K562 (cell line): ENCODE data around the gene BAD. TPM values are rescaled to one million over a fixed set of nuclear protein-coding genes. Genes with fewer than 3 reads are reported as not detected.

ENCODE experiments used
- ARID2 ChIP-seq: fragments of 450-650 bp; IDR thresholded peaks from 2 replicates; pipeline ENCODE4 v1.6.1; 2017; ENCODE audit warnings: antibody characterized with exemption, mild to moderate bottlenecking
- ELF1 ChIP-seq: fragments of 200-800 bp; sonication (Bioruptor generic); IDR thresholded peaks from 2 replicates; pipeline ENCODE4 v1.6.1; 2016; ENCODE audit warnings: missing genetic modification characterization, missing compliant biosample characterization
- ESRRA ChIP-seq: fragments of 450-650 bp; IDR thresholded peaks from 2 replicates; pipeline ENCODE4 v1.6.1; 2014; ENCODE audit warnings: low read depth, mild to moderate bottlenecking, moderate library complexity, borderline replicate concordance
- FOXK1 ChIP-seq: sonication (generic); formaldehyde crosslinking; IDR thresholded peaks from 2 replicates; pipeline ENCODE4 v1.8.0; 2022; ENCODE audit warnings: missing genetic modification reagents, mild to moderate bottlenecking, borderline replicate concordance
- HCFC1 ChIP-seq: IDR thresholded peaks from 2 replicates; pipeline ENCODE4 v1.6.1; 2012; ENCODE audit warnings: low read depth, low read length, improper control_type of control experiment
- HDAC1 ChIP-seq, 2 experiments: fragments of 450-650 bp; IDR thresholded peaks; 2 replicates each; pipeline ENCODE4 v1.6.1; 2016 to 2017; ENCODE audit warnings: inconsistent platforms in 1 of 2, mild to moderate bottlenecking in 1 of 2, moderate library complexity in 1 of 2
- JUN ChIP-seq, 2 experiments: sonication (generic) in 1 of 2; formaldehyde crosslinking in 1 of 2; IDR thresholded peaks; 2 replicates each; pipeline versions ENCODE4 v1.6.1 to v1.8.0; 2012 to 2022; ENCODE audit warnings: borderline replicate concordance in 2 of 2, mild to moderate bottlenecking in 2 of 2, improper control_type of control experiment in 1 of 2, low read depth in 1 of 2, low read length in 1 of 2, missing genetic modification reagents in 1 of 2
- KDM1A ChIP-seq, 2 experiments: fragments of 450-650 bp; IDR thresholded peaks; 2 replicates each; pipeline ENCODE4 v1.6.1; 2016; ENCODE audit warnings: mild to moderate bottlenecking in 2 of 2
- SMARCA5 ChIP-seq: fragments of 450-650 bp; IDR thresholded peaks from 2 replicates; pipeline ENCODE4 v1.6.1; 2016
- SRSF3 ChIP-seq: fragments of 200-400 bp; formaldehyde crosslinking; IDR thresholded peaks from 2 replicates; pipeline ENCODE4 v1.6.1; 2016; ENCODE audit warnings: mild to moderate bottlenecking, low read length, moderate library complexity; ENCODE audit not compliant: insufficient read depth
- TAF1 ChIP-seq: IDR thresholded peaks from 2 replicates; pipeline ENCODE4 v1.6.1; 2011; ENCODE audit warnings: mild to moderate bottlenecking, low read length, moderate library complexity; ENCODE audit not compliant: insufficient read depth, control insufficient read depth, severe bottlenecking; ENCODE audit errors: extremely low read depth
- TAF9B ChIP-seq: fragments of 450-650 bp; IDR thresholded peaks from 2 replicates; pipeline ENCODE4 v1.6.1; 2018; ENCODE audit warnings: mild to moderate bottlenecking; ENCODE audit not compliant: partially characterized antibody
- ZNF133 ChIP-seq: fragments of 250-450 bp; sonication (Bioruptor Pico); IDR thresholded peaks from 2 replicates; pipeline ENCODE4 v1.4.0; 2020; ENCODE audit warnings: mild to moderate bottlenecking
- ZNF436 ChIP-seq: fragments of 250-450, 450-650 bp; sonication (Bioruptor Pico); formaldehyde crosslinking; IDR thresholded peaks from 2 replicates; pipeline ENCODE4 v1.7.0; 2020; ENCODE audit warnings: mild to moderate bottlenecking
- polyA plus RNA-seq, 8 experiments: library from polyadenylated mRNA; depleted of rRNA in 4 of 8; stranded (reverse) in 5 of 8; unstranded in 3 of 8; fragments of >200 nt; fragmentation: Nextera tagmentation in 2 of 8; fragmentation: Illumina TruSeq in 1 of 8; extraction: Ambion mirVana in 2 of 8; extraction: Trizol in 1 of 8; gene quantifications; 2 replicates each; pipeline versions ENCODE4 v1.2.1 to v1.2.3, GENCODE V29; 2011 to 2014; ENCODE audit warnings: inconsistent platforms in 1 of 8, missing spikeins in 1 of 8
- total RNA-seq, 7 experiments: library from RNA; depleted of rRNA in 6 of 7; stranded (reverse); fragments of >200 nt in 6 of 7; fragmentation: Illumina TruSeq in 2 of 7; extraction: Trizol in 2 of 7; gene quantifications; 2 replicates each; pipeline versions ENCODE4 v1.2.1 to v1.2.3, GENCODE V29; 2011 to 2021; ENCODE audit warnings: low replicate concordance in 1 of 7
- TF ChIP-seq, protein P1 (sequence below): fragments of 450-650 bp; IDR thresholded peaks from 2 replicates; pipeline ENCODE4 v1.6.1; 2018; ENCODE audit not compliant: partially characterized antibody
- TF ChIP-seq, protein P2 (sequence below): fragments of 450-650 bp; formaldehyde crosslinking; IDR thresholded peaks from 2 replicates; pipeline ENCODE4 v1.4.0; 2020; ENCODE audit warnings: mild to moderate bottlenecking, moderate library complexity
- TF ChIP-seq, protein P3 (sequence below): fragments of 450-650 bp; formaldehyde crosslinking; conservative IDR thresholded peaks from 2 replicates; pipeline ENCODE4 v1.4.0; 2022; ENCODE audit warnings: mild to moderate bottlenecking, missing genetic modification characterization

BAD gene
- total and polyA plus RNA-seq, 9 of the 15 experiments (the other 6 are each of a cell fraction or from before 2014, with no cell fraction given) = 0.61 to 45.6 (median 11.8) TPM

DNA sequence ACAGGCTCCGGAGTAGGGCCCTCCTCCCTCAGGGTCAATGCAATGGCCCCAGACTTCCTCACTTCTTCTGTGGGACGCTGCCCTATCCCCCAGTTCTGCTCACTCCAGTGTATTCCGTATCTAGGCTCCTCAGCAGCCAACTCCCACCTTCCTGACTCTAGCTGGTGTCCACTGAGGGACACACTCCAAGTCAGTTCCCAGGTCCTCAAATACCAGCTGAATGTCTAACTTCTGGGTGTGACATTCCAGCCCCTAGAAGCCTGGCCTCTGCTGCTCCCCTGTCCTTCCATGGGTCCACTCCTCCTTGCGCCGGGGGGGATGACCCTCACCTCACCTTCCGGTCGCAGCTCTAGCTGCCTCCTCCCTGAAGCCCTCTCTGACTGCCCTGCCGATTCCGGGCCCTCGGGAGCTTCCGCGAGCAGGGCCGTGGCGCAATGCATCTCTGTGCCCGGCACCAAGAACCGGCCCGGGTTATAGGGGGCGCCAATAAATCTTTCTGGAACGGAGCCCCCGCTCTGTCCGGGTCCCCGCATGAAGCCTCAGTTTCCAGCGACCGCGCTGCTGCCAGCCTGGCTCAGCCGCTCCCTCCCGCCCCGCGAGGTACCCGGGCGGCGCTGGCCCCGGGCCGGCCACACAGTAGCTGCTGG is 15.4 kb downstream of the BAD start (continued):
- TF ChIP-seq, protein P1, sequence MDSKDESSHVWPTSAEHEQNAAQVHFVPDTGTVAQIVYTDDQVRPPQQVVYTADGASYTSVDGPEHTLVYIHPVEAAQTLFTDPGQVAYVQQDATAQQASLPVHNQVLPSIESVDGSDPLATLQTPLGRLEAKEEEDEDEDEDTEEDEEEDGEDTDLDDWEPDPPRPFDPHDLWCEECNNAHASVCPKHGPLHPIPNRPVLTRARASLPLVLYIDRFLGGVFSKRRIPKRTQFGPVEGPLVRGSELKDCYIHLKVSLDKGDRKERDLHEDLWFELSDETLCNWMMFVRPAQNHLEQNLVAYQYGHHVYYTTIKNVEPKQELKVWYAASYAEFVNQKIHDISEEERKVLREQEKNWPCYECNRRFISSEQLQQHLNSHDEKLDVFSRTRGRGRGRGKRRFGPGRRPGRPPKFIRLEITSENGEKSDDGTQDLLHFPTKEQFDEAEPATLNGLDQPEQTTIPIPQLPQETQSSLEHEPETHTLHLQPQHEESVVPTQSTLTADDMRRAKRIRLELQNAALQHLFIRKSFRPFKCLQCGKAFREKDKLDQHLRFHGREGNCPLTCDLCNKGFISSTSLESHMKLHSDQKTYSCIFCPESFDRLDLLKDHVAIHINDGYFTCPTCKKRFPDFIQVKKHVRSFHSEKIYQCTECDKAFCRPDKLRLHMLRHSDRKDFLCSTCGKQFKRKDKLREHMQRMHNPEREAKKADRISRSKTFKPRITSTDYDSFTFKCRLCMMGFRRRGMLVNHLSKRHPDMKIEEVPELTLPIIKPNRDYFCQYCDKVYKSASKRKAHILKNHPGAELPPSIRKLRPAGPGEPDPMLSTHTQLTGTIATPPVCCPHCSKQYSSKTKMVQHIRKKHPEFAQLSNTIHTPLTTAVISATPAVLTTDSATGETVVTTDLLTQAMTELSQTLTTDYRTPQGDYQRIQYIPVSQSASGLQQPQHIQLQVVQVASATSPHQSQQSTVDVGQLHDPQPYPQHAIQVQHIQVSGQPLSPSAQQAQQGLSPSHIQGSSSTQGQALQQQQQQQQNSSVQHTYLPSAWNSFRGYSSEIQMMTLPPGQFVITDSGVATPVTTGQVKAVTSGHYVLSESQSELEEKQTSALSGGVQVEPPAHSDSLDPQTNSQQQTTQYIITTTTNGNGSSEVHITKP = peak; percentile 55
- TF ChIP-seq ARID2 (no peak), TAF1 (peak; percentile 35), ESRRA (peak; percentile 83), ELF1 (tag) (peak; percentile 26; the same call in 1 of the 2 replicates), JUN (IDR thresholded peaks at IDR 0.05; ENCODE audit: borderline replicate concordance, low read depth, low read length) (peak; percentile 17; the same call in 1 of the 2 replicates), JUN (CRISPR knock-in tag; IDR thresholded peaks at IDR 0.05; ENCODE audit: borderline replicate concordance) (no peak), HCFC1 (peak; percentile 38; the same call in 1 of the 2 replicates), ZNF133 (no peak), HDAC1 (IDR thresholded peaks at IDR 0.05) (peak in 1 of 2 experiments; percentile 17; a peak in 1 of 4 replicates), KDM1A (IDR thresholded peaks at IDR 0.05) (peak; percentile 29 to 57; a peak in 1 of 4 replicates), FOXK1 (CRISPR knock-in tag) (0 out of 2 replicates have a peak, but pooled peaks have one; percentile 22), TAF9B (peak; percentile 32), ZNF436 (peak; percentile 99), SRSF3 (peak; percentile 45; the same call in 1 of the 2 replicates), SMARCA5 (peak; percentile 92)
- TF ChIP-seq, protein P2, sequence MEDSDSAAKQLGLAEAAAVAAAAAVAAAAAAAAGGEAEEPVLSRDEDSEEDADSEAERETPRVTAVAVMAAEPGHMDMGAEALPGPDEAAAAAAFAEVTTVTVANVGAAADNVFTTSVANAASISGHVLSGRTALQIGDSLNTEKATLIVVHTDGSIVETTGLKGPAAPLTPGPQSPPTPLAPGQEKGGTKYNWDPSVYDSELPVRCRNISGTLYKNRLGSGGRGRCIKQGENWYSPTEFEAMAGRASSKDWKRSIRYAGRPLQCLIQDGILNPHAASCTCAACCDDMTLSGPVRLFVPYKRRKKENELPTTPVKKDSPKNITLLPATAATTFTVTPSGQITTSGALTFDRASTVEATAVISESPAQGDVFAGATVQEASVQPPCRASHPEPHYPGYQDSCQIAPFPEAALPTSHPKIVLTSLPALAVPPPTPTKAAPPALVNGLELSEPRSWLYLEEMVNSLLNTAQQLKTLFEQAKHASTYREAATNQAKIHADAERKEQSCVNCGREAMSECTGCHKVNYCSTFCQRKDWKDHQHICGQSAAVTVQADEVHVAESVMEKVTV (CRISPR knock-in tag) = 0 out of 2 replicates have a peak, but pooled peaks have one; percentile 19
- TF ChIP-seq, protein P3, sequence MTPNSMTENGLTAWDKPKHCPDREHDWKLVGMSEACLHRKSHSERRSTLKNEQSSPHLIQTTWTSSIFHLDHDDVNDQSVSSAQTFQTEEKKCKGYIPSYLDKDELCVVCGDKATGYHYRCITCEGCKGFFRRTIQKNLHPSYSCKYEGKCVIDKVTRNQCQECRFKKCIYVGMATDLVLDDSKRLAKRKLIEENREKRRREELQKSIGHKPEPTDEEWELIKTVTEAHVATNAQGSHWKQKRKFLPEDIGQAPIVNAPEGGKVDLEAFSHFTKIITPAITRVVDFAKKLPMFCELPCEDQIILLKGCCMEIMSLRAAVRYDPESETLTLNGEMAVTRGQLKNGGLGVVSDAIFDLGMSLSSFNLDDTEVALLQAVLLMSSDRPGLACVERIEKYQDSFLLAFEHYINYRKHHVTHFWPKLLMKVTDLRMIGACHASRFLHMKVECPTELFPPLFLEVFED (CRISPR knock-in tag) = peak; percentile 63; the same call in 1 of the 2 replicates
